OCI-LY1 (cell line): ENCODE measurements around the gene LATS2.
"Not testable (repeated sequence)": the region's sequence is repeated elsewhere in the genome, so short reads cannot be mapped to it uniquely, and the experiment has no call there.

Experiments used
- H2AFZ ChIP-seq: fragments of 200-600 bp; sonication (generic), shearing (Covaris generic); 2 replicates; pipeline ENCODE4 v1.6.0; 2014; ENCODE audit warnings: antibody characterized with exemption, mild to moderate bottlenecking, low read length
- H3F3A ChIP-seq: fragments of 200-600 bp; sonication (generic), shearing (Covaris generic); 2 replicates; pipeline ENCODE4 v1.6.0; 2014; ENCODE audit warnings: mild to moderate bottlenecking, antibody characterized with exemption, low read length, moderate library complexity; ENCODE audit not compliant: insufficient read depth
- H3K27ac ChIP-seq: fragments of 200-600 bp; sonication (generic); 2 replicates; pipeline ENCODE4 v1.5.1; 2014; ENCODE audit warnings: low read length, mixed run types, mild to moderate bottlenecking, low read depth; ENCODE audit not compliant: poor library complexity, severe bottlenecking
- H3K27me3 ChIP-seq: fragments of 200-600 bp; sonication (generic); 2 replicates; pipeline ENCODE4 v1.6.0; 2014; ENCODE audit warnings: antibody characterized with exemption, mild to moderate bottlenecking, low read length, moderate library complexity; ENCODE audit not compliant: insufficient read depth
- H3K36me3 ChIP-seq: fragments of 200-600 bp; sonication (generic); 2 replicates; pipeline ENCODE4 v1.6.1; 2014; ENCODE audit warnings: mild to moderate bottlenecking, antibody characterized with exemption, low read length, moderate library complexity, mixed read lengths; ENCODE audit not compliant: insufficient read depth
- H3K4me1 ChIP-seq: fragments of 200-600 bp; sonication (generic); 2 replicates; pipeline ENCODE4 v1.5.1; 2014; ENCODE audit warnings: mild to moderate bottlenecking, low read length, moderate library complexity; ENCODE audit not compliant: insufficient read depth, severe bottlenecking
- H3K4me2 ChIP-seq: fragments of 200-600 bp; sonication (generic), shearing (Covaris generic); 2 replicates; pipeline ENCODE4 v1.6.1; 2014; ENCODE audit warnings: low read length
- H3K4me3 ChIP-seq: fragments of 200-600 bp; sonication (generic); 2 replicates; pipeline ENCODE4 v1.5.1; 2014; ENCODE audit warnings: low read length, low read depth, mild to moderate bottlenecking, mixed read lengths; ENCODE audit not compliant: poor library complexity, severe bottlenecking
- H3K79me2 ChIP-seq: fragments of 200-600 bp; shearing (Covaris generic); 2 replicates; pipeline ENCODE4 v1.6.1; 2016; ENCODE audit warnings: mixed run types, low read length, mixed read lengths; ENCODE audit not compliant: insufficient read depth
- H3K9ac ChIP-seq: fragments of 200-600 bp; sonication (generic), shearing (Covaris generic); 2 replicates; pipeline ENCODE4 v1.6.1; 2014; ENCODE audit warnings: mild to moderate bottlenecking, low read length, mixed read lengths
- H3K9me2 ChIP-seq: fragments of 200-600 bp; sonication (generic), shearing (Covaris generic); 2 replicates; pipeline ENCODE4 v1.6.1; 2014; ENCODE audit warnings: low read depth, mild to moderate bottlenecking, low read length, mixed read lengths
- H3K9me3 ChIP-seq: fragments of 200-600 bp; shearing (Covaris generic); 2 replicates; pipeline ENCODE4 v1.6.1; 2014; ENCODE audit warnings: low read length, mixed read lengths
- H4K20me1 ChIP-seq: fragments of 200-600 bp; sonication (generic), shearing (Covaris generic); 2 replicates; pipeline ENCODE4 v1.6.0; 2016; ENCODE audit warnings: mild to moderate bottlenecking, low read length; ENCODE audit not compliant: insufficient read depth
- EZH2 ChIP-seq: fragments of 200-600 bp; sonication (generic), shearing (Covaris generic); IDR thresholded peaks from 2 replicates; pipeline ENCODE4 v1.8.0; 2017; ENCODE audit warnings: borderline replicate concordance, mixed run types, mild to moderate bottlenecking, antibody characterized with exemption, low read length, moderate library complexity, mixed read lengths
- TF ChIP-seq, protein P1 (sequence below): fragments of 200-600 bp; sonication (generic), shearing (Covaris generic); IDR thresholded peaks from 2 replicates; pipeline ENCODE4 v1.5.1; 2017; ENCODE audit warnings: mild to moderate bottlenecking, antibody characterized with exemption, low read length, moderate library complexity, mixed read lengths

LATS2 gene

DNA sequence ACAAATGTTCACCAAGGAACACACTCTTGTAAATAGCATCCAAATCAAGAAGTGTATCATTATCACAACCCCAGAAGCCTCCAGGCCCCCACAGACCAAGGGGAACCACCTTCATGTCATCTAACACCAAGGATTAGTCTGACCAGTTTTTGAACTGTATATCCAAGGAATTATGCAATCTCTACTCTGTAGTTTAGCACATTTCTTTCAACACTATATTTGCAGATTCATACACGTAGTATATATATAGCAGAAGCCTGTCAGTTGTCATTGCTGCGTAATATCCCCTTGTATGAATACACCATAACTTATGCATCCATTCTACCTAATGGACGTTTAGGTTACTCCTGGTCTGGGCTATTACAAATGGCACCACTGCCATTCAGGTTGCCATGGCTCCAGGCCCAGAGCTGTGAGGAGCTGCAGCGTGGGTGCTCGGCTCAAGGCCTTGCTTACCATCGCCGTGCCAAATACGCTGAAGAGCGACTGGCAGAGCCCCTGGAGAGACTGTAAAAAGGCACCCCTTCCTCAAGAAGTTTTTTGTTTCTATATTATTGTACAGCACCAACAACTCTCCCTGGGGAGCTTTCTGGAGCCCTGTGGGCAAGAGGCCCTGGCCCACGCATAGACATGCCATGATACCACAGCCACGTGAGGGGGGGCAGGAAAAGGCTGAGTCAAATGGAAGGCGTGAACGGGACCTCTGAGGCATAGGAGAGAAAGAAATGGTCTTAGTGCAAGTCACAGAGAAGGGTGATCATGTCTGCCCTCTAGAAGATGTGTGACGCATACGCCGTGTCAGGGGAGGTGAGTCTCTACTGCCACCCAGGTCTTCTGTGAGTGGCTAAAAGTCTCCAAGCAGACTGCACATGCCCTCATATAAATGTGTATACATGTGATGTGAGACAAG lies 10.8 kb downstream of the LATS2 start:
- Histone ChIP-seq H4K20me1 (no peaks in the 10 kb centered on the region), H3F3A (no peaks in the 10 kb centered on the region), H3K27me3 (no peaks in the 10 kb centered on the region), H3K27ac (no peak overlapping the region), H3K36me3 (no peaks in the 10 kb centered on the region), H3K9me2 (no peaks in the 10 kb centered on the region), H3K4me3 (no peak overlapping the region), H3K9me3 (no peaks in the 10 kb centered on the region), H3K4me2 (no peak overlapping the region), H3K79me2 (no peaks in the 10 kb centered on the region), H2AFZ (no peak overlapping the region), H3K4me1 (no peaks in the 10 kb centered on the region), H3K9ac (no peak overlapping the region)
- TF ChIP-seq EZH2 = no peak
- TF ChIP-seq, protein P1, sequence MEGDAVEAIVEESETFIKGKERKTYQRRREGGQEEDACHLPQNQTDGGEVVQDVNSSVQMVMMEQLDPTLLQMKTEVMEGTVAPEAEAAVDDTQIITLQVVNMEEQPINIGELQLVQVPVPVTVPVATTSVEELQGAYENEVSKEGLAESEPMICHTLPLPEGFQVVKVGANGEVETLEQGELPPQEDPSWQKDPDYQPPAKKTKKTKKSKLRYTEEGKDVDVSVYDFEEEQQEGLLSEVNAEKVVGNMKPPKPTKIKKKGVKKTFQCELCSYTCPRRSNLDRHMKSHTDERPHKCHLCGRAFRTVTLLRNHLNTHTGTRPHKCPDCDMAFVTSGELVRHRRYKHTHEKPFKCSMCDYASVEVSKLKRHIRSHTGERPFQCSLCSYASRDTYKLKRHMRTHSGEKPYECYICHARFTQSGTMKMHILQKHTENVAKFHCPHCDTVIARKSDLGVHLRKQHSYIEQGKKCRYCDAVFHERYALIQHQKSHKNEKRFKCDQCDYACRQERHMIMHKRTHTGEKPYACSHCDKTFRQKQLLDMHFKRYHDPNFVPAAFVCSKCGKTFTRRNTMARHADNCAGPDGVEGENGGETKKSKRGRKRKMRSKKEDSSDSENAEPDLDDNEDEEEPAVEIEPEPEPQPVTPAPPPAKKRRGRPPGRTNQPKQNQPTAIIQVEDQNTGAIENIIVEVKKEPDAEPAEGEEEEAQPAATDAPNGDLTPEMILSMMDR = no peak

DNA sequence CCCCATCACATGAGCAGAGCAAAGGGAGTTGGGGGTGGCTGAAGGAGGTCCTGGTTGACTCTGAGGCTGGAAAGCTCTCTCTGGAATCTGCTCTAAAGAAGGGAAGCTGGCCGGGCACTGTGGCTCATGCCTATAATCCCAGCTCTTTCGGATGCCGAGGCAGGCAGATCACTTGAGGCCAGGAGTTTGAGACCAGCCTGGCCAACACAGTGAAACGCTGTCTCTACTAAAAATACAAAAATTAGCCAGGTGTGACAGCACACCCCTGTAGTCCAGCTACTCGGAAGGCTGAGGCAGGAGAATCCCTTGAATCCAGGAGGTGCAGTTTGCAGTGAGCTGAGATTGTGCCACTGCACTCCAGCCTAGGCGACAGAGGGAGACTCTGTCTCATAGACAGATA lies 11.7 kb downstream of the LATS2 start:
- not testable (repeated sequence) for H2AFZ ChIP-seq, H3K27ac ChIP-seq, H3K27me3 ChIP-seq, H3K9me2 ChIP-seq, H3K4me2 ChIP-seq, H3F3A ChIP-seq, H3K9ac ChIP-seq, H4K20me1 ChIP-seq, H3K36me3 ChIP-seq, H3K4me3 ChIP-seq, H3K4me1 ChIP-seq, H3K79me2 ChIP-seq, H3K9me3 ChIP-seq

DNA sequence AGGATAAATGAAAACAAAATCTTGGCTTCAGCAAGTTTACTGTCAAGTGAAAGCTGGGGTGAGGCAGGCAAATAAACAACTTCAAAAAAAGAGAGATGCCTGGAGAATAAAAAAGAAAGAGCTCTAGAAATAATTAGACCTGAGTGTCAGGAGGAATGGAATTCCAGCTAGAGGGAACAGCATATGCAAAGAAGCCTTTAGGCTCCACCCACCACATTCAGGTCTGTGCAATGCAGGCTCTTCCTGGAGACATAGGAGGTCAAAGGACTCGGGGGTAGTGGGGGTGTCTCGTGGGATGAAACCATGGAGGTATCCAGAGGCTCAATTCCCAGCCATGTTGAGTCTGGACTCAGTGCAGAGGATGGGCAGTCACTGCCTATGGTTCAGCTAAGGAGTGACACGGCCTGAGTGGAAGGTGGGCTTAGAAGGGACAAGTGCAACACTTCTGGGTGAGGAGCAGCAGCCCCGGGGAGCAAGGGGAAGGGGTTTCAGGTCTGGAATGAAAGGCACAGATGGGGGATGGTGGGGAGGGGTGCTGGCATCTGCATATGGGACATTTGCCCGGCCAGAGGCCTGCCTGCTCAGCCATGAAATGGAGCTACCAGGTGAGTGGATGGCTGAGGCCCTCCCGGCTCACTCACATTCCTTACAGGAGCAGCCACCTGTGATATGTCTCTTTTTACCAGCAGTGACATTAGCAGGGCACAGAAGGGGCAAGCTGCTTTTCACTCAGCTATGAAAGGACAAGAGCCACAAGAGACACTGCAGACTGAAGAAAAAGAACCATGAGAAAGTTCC lies 12.3 kb downstream of the LATS2 start:
- Histone ChIP-seq H3K79me2 (no peaks in the 10 kb centered on the region), H3K4me2 (no peak overlapping the region), H3K9me2 (no peaks in the 10 kb centered on the region), H3K9me3 (no peaks in the 10 kb centered on the region), H3K27me3 (no peaks in the 10 kb centered on the region), H3K27ac (no peak overlapping the region), H3K36me3 (no peaks in the 10 kb centered on the region), H4K20me1 (no peaks in the 10 kb centered on the region), H3K4me1 (no peaks in the 10 kb centered on the region), H2AFZ (no peak overlapping the region), H3K4me3 (no peak overlapping the region), H3K9ac (no peak overlapping the region), H3F3A (no peaks in the 10 kb centered on the region)
- no peak for TF ChIP-seq EZH2
- TF ChIP-seq, protein P1 = no peak
